Sigmoid colon (tissue), 4 donors: ENCODE data around the gene SLC22A3.
"Not testable (repeated sequence)": the region's sequence is repeated elsewhere in the genome, so short reads cannot be mapped to it uniquely, and the experiment has no call there.

Experiments
- EP300 ChIP-seq, 4 donors: sonication (generic); formaldehyde crosslinking; IDR thresholded peaks; one replicate each; pipeline ENCODE4 v1.6.1; 2017; ENCODE audit warnings: antibody characterized with exemption in 4 of 4
- POLR2A ChIP-seq, 2 donors: fragments of 450-650 bp; IDR thresholded peaks; one replicate each; pipeline ENCODE4 v1.6.1; 2016; ENCODE audit warnings: antibody characterized with exemption in 2 of 2, mild to moderate bottlenecking in 2 of 2, moderate library complexity in 2 of 2
- POLR2AphosphoS5 ChIP-seq, 4 donors: sonication (generic); formaldehyde crosslinking; IDR thresholded peaks; one replicate each; pipeline ENCODE4 v1.6.1; 2017; ENCODE audit warnings: antibody characterized with exemption in 4 of 4
- TF ChIP-seq, protein P1 (sequence below), 4 experiments: fragments of 450-650 bp in 3 of 4; fragments of 200-600 bp in 1 of 4; IDR thresholded peaks; one replicate each; pipeline ENCODE4 v1.5.1; 2016 to 2019; ENCODE audit warnings: antibody characterized with exemption in 4 of 4, mild to moderate bottlenecking in 3 of 4, moderate library complexity in 2 of 4

DNA sequence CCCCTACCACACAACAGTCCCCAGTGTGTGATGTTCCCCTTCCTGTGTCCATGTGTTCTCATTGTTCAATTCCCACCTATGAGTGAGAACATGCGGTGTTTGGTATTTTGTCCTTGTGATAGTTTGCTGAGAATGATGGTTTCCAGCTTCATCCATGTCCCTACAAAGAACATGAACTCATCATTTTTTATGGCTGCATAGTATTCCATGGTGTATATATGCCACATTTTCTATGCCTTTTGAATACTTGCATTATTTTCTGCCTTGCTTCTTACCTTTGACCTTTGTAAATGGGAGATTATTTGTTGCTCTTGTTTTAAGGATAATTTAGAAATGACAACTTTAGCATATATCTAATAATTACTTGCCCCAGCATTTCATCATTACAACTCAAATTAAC lies 45.3 kb downstream of the SLC22A3 start:
- TF ChIP-seq, protein P1, sequence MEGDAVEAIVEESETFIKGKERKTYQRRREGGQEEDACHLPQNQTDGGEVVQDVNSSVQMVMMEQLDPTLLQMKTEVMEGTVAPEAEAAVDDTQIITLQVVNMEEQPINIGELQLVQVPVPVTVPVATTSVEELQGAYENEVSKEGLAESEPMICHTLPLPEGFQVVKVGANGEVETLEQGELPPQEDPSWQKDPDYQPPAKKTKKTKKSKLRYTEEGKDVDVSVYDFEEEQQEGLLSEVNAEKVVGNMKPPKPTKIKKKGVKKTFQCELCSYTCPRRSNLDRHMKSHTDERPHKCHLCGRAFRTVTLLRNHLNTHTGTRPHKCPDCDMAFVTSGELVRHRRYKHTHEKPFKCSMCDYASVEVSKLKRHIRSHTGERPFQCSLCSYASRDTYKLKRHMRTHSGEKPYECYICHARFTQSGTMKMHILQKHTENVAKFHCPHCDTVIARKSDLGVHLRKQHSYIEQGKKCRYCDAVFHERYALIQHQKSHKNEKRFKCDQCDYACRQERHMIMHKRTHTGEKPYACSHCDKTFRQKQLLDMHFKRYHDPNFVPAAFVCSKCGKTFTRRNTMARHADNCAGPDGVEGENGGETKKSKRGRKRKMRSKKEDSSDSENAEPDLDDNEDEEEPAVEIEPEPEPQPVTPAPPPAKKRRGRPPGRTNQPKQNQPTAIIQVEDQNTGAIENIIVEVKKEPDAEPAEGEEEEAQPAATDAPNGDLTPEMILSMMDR (IDR thresholded peaks at IDR 0.05), result not testable (repeated sequence)
- TF ChIP-seq EP300, POLR2A, POLR2AphosphoS5 (IDR thresholded peaks at IDR 0.05): not testable (repeated sequence)
